ENCODE measurements around the gene SLC38A3. TPM values are rescaled to one million over a fixed set of nuclear protein-coding genes. Genes with fewer than 3 reads are reported as not detected.
"Not testable (repeated sequence)": the region's sequence is repeated elsewhere in the genome, so short reads cannot be mapped to it uniquely, and the experiment has no call there.

Gene SLC38A3
- polyA plus RNA-seq, 6 donors from 2014 or later = not detected

DNA sequence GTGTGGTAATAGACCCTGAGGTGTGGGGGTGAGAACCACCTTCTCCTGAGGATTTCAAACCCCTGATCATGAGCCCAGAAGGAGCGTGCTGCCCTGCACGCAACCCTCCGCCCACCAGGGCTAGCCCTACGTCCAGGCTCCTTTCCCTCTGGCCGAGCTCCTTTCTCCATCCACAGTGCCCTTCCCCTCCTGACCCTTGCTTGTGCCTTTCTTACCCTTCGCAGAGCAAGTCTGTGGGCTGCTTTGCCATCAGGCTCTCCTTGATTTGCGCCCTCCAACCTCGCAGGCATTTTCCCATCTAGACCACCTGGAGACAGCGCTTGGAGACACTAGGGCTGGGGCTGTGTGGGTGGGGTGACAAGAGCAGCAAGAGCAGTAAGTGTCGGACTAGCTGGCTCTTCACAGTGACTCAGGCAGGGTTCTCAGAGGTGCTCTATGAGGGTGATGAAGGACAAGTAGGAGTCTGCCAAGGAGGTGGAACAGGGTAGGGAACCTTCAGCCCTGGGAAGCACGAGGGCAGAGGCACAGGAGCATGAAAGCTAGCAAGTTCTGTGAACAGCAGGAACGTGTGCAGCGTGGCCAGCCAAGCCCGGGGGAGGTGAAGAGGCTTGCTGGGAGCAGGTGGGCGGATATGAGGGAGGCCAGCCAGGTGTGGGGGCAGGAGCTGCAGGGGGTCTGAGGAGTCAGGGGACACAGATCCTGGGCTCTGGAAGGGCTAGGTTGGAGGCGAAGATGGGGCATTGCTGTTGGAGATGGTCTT, 2.5 kb upstream of the SLC38A3 start:
- Mint-ChIP-seq H3K4me3 (peak overlapping the region in 1 of 8 donors; percentile 34), H3K27me3 (peaks cover 30 to 64% (median 47%) of the 10 kb centered on the region in 3 donors), H3K9me3 (no peaks in the 10 kb centered on the region), H3K36me3 (peaks cover 0 to 9% of the 10 kb centered on the region in 2 donors), H3K4me1 (peaks cover 0 to 4% (median 3%) of the 10 kb centered on the region in 3 donors), H3K27ac (no peak overlapping the region)
- no peak for ATAC-seq (ENCODE audit: low read depth in 2 of 2)
- no peak for DNase-seq

DNA sequence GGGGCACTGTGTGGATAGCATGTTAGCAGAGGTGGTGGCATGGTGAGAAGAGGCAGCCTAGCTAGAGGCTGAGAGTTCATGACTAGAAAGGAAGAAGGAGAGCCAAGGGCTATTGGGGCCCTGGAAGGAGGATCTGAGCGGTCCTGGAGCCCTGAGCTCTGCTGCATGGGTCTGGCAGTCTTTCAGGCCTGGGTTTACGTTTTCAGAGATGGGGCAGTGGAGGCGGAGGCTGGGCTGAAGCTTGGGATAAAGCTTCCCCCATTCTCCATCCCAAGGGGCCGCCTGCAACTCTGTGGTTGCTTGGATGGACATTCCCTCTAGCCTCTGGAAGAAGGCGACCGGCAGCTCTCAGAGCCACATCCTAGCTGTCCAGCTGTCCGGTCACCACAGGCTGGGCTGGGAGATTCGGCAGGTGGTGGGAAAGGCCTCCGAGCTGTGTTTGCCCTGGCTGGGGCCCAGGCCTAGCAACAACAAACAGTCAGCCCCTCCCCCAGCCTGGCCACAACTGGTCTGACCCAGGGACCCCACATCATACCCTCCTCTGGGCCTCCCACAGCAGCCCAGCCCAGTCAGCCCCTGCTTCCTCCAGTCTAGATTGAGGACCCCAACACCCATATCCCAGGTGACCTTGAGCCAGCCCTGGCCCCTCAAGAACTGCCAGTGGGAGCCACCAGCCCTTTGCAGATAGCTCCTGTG, 1.8 kb upstream of the SLC38A3 start:
- Mint-ChIP-seq H3K4me3 (peak overlapping the region in 2 of 8 donors; percentile 34 to 77), H3K4me1 (peaks cover 0 to 4% (median 3%) of the 10 kb centered on the region in 3 donors), H3K36me3 (peaks cover 0 to 9% of the 10 kb centered on the region in 2 donors), H3K27me3 (peaks cover 32 to 71% (median 49%) of the 10 kb centered on the region in 3 donors), H3K9me3 (no peaks in the 10 kb centered on the region), H3K27ac (no peak overlapping the region)
- DNase-seq (no peak), ATAC-seq (ENCODE audit: low read depth in 2 of 2) (no peak)

DNA sequence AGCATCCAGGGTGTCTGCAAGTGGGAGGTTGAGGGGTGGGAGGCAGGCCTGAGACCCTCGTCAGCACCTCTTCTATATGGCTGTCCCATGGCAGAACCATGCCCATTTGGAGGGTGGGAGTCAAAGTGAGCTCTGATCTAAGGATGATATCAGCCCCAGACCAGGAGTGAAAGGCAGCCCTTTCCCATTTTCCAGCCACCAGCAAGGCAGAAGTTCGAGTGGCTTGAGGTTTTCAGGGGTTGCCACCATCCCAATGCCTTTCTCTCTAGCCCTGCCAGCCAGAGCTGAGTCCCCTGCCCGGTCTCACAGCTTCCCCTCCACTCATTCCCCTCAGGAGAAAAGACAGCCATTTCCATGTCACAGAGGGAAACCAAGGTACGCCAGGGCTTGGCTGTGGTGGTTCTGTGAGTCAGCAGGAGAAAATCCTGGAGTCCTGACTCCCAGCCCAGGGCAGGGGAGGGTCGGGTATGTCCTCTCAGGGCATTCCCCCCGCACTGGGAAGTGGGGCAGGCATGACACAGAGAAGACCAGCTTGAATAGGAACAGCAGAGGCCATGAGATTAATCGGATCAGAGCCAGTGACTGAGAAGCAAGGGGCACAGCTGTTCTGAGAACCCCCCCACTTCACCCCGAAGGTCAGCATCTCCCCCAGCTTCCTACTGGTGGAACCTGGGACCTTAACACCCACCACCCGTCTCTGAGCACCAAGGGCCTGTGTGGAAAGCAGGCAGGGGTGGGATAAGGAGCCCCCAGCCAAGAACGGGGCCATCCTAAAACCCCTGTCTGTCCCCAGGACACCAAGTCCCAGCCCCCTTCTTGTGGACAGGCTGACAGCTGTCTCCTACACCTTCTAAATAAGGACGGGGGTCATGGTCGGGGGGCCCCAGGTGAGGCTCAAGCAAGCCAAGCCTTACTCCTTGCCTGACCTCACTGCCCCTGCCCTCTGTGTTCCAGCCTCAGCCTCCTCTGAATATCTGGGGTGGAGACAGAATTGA, 965 bp upstream of the SLC38A3 start:
- ATAC-seq (ENCODE audit: low read depth in 2 of 2) = no peak
- no peak for DNase-seq
- Mint-ChIP-seq H3K27me3 (peaks cover 35 to 72% (median 57%) of the 10 kb centered on the region in 3 donors), H3K4me1 (peaks cover 0 to 4% (median 3%) of the 10 kb centered on the region in 3 donors), H3K9me3 (peaks cover 0 to 2% (median 0%) of the 10 kb centered on the region in 7 donors), H3K36me3 (peaks cover 0 to 9% of the 10 kb centered on the region in 2 donors), H3K27ac (peak overlapping the region in 1 of 6 donors; percentile 54), H3K4me3 (peak overlapping the region in 5 of 8 donors; percentile 47 to 73 (median 51))

DNA sequence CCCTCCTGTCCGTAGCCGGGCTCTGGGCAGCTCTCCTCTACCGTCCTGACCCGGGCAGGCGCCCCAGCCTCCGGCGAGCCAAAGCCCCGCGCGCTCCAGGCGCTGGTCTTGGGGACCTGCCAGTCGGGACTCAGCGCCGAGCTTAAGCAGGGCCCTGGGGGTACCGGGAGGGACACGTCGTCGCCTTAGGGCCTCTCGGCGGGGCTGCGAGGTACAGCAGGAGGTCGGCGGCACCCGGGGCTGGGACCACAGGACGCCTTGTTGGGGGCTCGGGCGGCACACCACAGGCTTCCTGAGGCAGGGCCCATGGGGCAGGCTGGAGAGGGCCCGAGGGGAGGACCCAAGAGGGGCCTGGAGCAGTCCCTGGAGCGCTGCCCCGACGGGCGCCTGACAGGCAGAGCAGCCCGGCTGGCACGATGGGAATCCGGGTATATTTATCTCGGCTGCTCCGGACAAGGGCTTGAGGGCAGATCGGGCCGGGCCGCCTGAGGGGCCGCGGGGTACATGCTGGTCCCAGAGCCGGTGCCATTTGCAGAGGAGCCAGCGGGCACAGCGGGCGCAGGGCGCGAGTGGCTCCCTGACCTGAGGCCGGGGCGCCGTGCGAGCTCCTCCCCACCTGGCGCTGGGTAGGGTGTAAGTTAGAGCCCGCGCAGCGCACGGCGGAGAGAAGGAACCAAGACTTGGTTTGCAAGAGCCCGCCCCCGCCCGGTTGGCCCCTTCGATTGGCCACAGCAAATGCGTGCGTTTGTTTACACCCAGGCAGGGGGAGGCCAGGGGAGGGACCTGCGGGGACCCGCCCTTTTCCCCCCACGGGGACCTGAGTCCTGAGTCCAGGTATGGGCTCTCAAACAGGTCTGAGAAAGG, 574 bp downstream of the SLC38A3 start:
- ATAC-seq (ENCODE audit: low read depth in 2 of 2) = peak; percentile 86 to 88
- peak; percentile 38 for DNase-seq

DNA sequence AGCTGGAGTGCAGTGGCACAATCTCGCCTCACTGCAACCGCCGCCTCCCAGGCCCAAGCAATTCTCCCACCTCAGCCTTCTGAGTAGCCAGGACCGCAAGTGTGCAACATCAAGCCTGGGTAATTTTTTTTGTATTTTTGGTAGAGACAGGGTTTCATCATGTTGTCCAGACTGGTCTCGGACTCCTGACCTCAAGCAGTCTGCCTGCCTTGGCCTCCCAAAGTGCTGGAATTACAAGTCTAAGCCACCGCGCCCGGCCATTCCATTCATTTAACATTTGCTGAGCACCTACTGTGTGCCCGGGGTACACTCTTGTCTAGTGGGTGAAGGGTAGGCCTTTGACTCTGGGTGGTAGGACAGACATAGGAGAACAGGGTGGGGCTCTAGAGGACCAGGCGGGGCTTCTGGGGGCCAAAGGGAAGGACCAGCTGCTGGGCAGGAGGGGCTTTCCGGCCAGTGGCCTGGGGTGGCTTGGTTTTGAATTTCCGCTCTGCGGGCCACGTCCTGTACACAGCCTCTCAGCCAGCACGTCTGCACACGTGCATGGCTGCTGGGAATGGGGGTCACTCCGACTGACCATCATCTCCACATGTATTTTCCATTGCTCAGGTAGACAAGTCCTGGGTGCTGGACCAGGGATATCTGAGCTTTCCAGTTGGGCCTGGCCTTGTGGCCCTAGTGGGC, 2.4 kb downstream of the SLC38A3 start:
- Mint-ChIP-seq H3K9me3 (peaks cover 0 to 2% (median 0%) of the 10 kb centered on the region in 7 donors), H3K4me1 (peaks cover 0 to 4% (median 3%) of the 10 kb centered on the region in 3 donors), H3K27me3 (peaks cover 20 to 58% (median 40%) of the 10 kb centered on the region in 3 donors), H3K4me3 (no peak overlapping the region), H3K36me3 (peaks cover 0 to 8% of the 10 kb centered on the region in 2 donors), H3K27ac (no peak overlapping the region)
- ATAC-seq (ENCODE audit: low read depth in 2 of 2) = no peak
- no peak for DNase-seq

More for the DNA sequence above, 574 bp downstream of the SLC38A3 start:
- Mint-ChIP-seq H3K9me3 (peaks cover 0 to 2% (median 0%) of the 10 kb centered on the region in 7 donors), H3K4me3 (peak overlapping the region in 6 of 8 donors; percentile 24 to 81 (median 59)), H3K27ac (no peak overlapping the region), H3K36me3 (peaks cover 0 to 9% of the 10 kb centered on the region in 2 donors), H3K4me1 (peaks cover 0 to 4% (median 3%) of the 10 kb centered on the region in 3 donors), H3K27me3 (peaks cover 30 to 74% (median 54%) of the 10 kb centered on the region in 3 donors)

DNA sequence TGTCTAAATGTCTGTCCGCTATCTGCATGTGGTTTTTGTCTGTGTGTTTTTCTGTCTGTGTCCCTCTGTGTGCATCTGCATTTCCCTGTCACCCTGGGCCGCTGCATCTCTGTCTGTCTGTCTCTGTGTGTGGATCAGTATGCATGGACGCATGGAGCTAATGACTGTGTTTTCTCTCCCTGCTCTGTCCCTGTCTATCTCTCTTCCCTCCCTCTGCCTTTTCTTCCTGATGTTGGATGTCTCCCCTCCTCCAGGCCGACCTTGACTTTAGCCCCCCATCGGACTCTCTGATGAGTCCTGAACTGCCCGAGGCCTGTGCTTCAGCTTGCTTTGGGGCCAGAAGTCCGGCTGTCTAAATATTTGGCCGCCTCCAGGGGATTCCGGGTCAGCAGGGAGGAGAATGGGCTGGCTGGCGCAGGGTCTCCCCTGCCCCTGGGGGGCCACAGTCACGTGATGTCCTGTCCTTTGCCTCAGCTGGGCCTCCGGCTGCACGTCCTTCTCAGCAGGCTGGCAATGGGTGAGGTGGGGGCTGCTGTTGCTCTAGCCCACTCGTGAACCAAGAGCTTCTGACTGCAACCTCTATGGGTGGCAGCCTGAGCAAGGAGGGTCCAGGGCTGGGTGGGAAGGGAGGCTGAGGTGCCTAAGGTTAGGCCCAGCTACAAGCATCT, 3.7 kb downstream of the SLC38A3 start:
- peak overlapping the region in 1 of 6 donors; percentile 87 for H3K27ac Mint-ChIP-seq
- H3K9me3 Mint-ChIP-seq = peaks cover 0 to 2% (median 0%) of the 10 kb centered on the region in 7 donors
- ATAC-seq (ENCODE audit: low read depth in 2 of 2) (no peak), DNase-seq (no peak)
- H3K36me3 Mint-ChIP-seq = no peaks in the 10 kb centered on the region
- peaks cover 13 to 44% (median 27%) of the 10 kb centered on the region in 3 donors for H3K27me3 Mint-ChIP-seq
- H3K4me3 Mint-ChIP-seq = no peak overlapping the region
- H3K4me1 Mint-ChIP-seq = peaks cover 0 to 4% (median 3%) of the 10 kb centered on the region in 3 donors

DNA sequence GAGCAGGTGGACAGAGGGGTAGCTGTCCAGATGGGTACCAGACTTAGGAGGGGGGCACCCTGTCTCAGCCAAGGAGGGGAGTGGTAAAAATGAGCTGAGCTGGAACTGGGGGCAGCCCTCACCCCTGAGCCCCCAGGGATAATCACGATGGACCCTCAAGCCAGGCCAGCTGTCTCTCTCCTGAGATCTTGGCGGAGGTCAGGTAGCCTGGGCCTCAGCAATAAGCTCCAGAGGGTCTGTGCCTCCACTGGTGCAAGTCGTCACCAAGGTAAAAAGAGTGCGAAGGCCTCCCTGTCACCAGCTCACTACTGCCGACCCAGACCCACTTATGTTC, 5.1 kb downstream of the SLC38A3 start:
- peaks cover 0 to 2% (median 0%) of the 10 kb centered on the region in 7 donors for H3K9me3 Mint-ChIP-seq
- peaks cover 0 to 3% (median 2%) of the 10 kb centered on the region in 3 donors for H3K4me1 Mint-ChIP-seq
- H3K36me3 Mint-ChIP-seq = no peaks in the 10 kb centered on the region
- H3K27me3 Mint-ChIP-seq = peaks cover 13 to 40% (median 23%) of the 10 kb centered on the region in 3 donors
- DNase-seq = no peak
- ATAC-seq (ENCODE audit: low read depth in 2 of 2) = no peak
- no peak overlapping the region for H3K4me3 Mint-ChIP-seq
- no peak overlapping the region for H3K27ac Mint-ChIP-seq

DNA sequence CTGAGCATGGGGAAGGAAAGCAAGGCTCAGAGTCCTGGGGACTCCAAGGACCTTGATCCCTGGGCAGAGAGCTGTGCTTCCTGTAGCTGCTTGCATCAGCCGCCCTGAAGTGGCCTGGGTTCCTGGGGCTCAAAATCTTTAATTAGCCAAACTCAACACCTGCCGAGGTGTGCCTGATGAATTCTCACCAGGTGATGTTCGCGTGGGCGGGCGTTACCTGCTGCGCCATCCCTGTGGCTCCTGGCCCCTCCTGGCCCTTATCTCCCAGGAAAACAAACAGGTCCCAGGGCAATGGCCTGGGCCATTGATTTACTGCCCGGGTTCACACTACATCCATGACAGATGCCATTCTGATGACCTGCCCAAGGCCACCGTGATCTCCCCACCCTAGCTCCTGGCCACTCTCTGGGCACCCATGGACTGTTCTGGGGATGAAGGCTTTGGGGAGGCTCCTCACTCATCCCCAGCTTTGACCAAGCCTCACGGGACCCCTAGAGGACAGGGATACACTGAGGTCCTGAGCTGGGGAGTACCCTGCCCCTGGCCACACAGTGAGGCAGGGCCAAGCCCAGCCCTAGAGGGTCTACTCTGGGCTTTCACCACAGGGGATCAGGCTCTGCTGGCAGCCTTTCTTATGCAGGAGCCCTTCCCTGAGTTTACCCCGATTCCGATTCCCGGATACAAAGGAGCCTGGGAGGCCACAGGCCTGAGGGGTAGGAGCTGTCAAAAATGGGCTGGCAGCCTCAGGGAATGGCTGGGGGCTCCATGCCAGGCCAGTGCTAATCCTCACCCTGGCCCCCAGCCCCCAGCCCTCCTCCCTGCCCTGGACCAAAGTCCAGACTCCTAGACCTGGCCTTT, 5.7 kb downstream of the SLC38A3 start:
- peaks cover 13 to 42% (median 23%) of the 10 kb centered on the region in 3 donors for H3K27me3 Mint-ChIP-seq
- DNase-seq (no peak), ATAC-seq (ENCODE audit: low read depth in 2 of 2) (no peak)
- H3K27ac Mint-ChIP-seq = no peak overlapping the region
- peaks cover 0 to 2% (median 0%) of the 10 kb centered on the region in 7 donors for H3K9me3 Mint-ChIP-seq
- no peaks in the 10 kb centered on the region for H3K36me3 Mint-ChIP-seq
- H3K4me1 Mint-ChIP-seq = peaks cover 0 to 2% (median 0%) of the 10 kb centered on the region in 3 donors
- no peak overlapping the region for H3K4me3 Mint-ChIP-seq

DNA sequence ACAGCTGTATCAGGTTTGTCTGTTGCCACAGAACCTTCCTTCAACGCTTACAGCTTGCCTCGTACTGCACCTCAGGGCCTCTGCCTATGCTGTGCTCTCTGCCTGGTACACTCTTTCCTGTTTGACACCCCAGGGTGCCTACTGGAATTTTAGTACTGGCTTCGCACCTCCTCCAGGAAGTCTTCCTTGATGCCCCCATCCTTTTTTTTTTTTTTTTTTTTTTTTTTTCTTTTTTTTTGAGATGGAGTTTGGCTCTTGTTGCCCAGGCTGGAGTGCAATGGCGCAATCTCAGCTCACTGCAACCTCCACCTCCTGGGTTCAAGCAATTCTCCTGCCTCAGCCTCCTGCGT, 6.3 kb downstream of the SLC38A3 start:
- H3K36me3 Mint-ChIP-seq; H3K9me3 Mint-ChIP-seq; DNase-seq; H3K4me1 Mint-ChIP-seq; H3K4me3 Mint-ChIP-seq; ATAC-seq (ENCODE audit: low read depth in 2 of 2); H3K27ac Mint-ChIP-seq: not testable (repeated sequence)
- H3K27me3 Mint-ChIP-seq = peaks cover 13 to 37% (median 19%) of the 10 kb centered on the region in 3 donors

DNA sequence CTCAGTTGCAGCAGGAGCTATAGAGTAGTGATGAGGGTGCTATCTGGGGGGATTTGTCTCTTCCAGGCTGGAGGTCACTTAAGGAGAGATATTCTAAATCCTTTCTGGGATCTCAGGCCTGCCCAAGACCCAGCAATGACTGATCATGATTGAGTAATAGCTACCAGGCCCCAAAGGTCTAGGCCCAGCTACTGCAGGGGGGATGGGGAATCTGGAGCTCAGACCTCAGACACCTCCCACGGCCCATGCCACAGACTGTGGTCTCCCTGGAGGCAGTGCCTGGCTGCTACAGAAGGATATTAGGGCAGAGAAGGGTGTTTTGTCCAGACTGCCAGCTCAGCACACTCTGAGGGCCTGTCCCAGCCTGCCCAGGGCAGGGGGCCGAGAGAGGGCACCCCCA, 6.9 kb downstream of the SLC38A3 start:
- ATAC-seq (ENCODE audit: low read depth in 2 of 2) (no peak), DNase-seq (no peak)
- Mint-ChIP-seq H3K4me1 (no peaks in the 10 kb centered on the region), H3K36me3 (no peaks in the 10 kb centered on the region), H3K9me3 (peaks cover 0 to 2% (median 0%) of the 10 kb centered on the region in 7 donors), H3K27me3 (peaks cover 9 to 37% (median 13%) of the 10 kb centered on the region in 3 donors), H3K27ac (no peak overlapping the region), H3K4me3 (no peak overlapping the region)

DNA sequence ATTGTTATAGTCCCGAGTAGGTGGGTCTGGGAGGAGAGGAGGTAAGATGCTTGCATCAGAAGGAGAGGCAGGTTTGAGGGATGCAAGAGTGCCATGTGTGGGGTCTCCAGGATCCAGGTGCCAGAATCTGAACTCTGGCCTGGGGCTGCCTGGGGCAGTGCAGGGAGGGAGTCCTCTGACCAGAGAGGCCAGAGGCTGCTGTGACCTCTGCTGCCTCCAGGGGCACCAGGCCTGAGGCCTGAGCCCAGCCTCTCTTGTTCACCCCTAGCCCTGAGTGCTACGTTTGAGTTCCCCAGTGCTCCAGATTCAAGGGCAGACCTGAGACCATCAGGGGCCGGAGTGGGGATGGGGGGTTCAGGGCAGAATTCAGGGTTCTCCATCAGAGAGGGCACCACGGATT, 7.4 kb downstream of the SLC38A3 start:
- H3K9me3 Mint-ChIP-seq = peaks cover 0 to 2% (median 0%) of the 10 kb centered on the region in 7 donors
- ATAC-seq (ENCODE audit: low read depth in 2 of 2) (no peak), DNase-seq (no peak)
- H3K4me1 Mint-ChIP-seq = no peaks in the 10 kb centered on the region
- H3K4me3 Mint-ChIP-seq = no peak overlapping the region
- H3K27me3 Mint-ChIP-seq = peaks cover 7 to 36% (median 11%) of the 10 kb centered on the region in 3 donors
- H3K36me3 Mint-ChIP-seq = no peaks in the 10 kb centered on the region
- H3K27ac Mint-ChIP-seq = no peak overlapping the region
